Stimulated activated CD4-positive, alpha-beta T cell treated with anti-CD3 and anti-CD28 coated beads, Interleukin-15, amount 100 ng/mL, for 48 hours (primary cell): Measurements from ENCODE around the gene TCF7.
A peak's percentile ranks its signal among the peaks of the same experiment; 100 is the strongest.
"Not testable (repeated sequence)": the region's sequence is repeated elsewhere in the genome, so short reads cannot be mapped to it uniquely, and the experiment has no call there.

Experiments used
- DNase-seq, 2 donors: peaks; one replicate each; pipeline ENCODE4 v3.0.0-alpha.2; 2020; ENCODE audit warnings: low read depth in 2 of 2

TCF7 gene

DNA sequence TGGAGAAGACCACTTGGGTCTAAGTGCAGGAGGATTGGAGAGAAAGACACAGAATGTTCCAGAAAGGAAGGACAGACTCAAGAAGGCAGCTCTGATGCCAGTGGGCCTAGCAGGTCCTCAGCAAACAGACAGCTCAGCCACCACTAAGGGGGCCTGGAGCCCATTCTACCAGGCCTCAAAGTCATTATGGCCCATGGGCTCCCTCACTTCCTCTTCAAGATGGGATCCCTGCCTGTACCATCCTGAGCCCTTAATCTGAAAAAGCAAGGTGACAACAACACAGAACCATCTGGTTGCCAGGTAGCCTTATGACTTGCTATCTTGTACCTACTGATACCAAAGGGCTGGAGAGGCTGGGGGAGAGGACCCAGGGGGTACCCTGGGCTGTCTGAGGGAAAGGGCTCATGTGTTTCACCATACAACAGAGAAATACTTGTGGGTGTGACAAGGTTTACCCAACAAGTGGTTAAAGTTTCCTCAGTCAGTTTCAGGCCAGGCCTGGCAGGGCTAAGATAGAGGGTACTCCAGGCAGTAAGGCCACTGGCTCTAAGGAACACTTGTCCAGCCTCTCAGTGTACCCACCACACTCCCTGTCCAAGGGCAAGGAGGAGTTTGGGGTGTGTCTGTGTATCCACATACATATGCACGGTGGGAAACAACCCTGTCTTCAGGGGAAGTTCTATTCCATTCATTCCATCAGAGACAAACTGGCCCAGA, 30.7 kb downstream of the TCF7 start:
- no peak for DNase-seq

DNA sequence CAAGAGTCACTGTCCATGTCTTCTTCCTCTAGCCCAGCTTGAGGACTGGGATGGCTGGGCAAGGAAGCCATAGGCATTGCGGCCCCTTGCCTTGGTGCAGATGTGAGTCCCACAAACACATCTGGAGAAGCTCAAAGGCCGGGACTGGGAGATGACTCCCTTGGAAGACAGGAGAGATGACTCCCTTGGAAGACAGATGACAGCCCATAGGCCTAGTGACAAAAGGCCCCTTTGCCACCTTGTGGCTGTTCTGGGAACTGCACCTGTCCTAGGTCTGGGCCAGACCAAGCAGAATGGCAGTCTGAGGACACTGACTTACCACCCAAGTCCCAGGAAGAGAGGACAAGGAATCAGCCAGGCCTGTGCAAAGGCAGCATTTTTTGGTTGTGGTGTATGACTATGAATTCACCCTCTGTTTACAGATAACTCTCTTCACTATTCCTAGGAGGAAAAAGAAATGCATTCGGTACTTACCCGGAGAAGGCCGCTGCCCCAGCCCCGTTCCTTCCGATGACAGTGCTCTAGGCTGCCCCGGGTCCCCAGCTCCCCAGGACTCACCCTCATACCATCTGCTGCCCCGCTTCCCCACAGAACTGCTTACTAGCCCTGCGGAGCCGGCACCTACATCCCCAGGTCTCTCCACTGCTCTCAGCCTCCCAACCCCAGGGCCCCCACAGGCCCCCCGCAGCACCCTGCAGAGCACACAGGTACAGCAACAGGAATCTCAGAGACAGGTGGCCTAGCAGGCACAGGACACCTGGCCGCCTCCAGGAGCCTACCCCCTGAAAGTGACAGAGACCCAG, 31.5 kb downstream of the TCF7 start:
- peak; percentile 68 to 81 for DNase-seq

- no peak for DNase-seq
Observed at GRCh38 chr5:134146651-134147518, 32.4 kb downstream of the TCF7 start.

- no peak for DNase-seq
Observed at GRCh38 chr5:134148316-134148715, 33.8 kb downstream of the TCF7 start.

- no peak for DNase-seq
Observed at GRCh38 chr5:134148986-134149539, 34.6 kb downstream of the TCF7 start.

- no peak for DNase-seq
Observed at GRCh38 chr5:134149571-134150303, 35.3 kb downstream of the TCF7 start.

GRCh38 chr5:134151723-134152122, 37.2 kb downstream of the TCF7 start:
- DNase-seq, result no peak

DNA sequence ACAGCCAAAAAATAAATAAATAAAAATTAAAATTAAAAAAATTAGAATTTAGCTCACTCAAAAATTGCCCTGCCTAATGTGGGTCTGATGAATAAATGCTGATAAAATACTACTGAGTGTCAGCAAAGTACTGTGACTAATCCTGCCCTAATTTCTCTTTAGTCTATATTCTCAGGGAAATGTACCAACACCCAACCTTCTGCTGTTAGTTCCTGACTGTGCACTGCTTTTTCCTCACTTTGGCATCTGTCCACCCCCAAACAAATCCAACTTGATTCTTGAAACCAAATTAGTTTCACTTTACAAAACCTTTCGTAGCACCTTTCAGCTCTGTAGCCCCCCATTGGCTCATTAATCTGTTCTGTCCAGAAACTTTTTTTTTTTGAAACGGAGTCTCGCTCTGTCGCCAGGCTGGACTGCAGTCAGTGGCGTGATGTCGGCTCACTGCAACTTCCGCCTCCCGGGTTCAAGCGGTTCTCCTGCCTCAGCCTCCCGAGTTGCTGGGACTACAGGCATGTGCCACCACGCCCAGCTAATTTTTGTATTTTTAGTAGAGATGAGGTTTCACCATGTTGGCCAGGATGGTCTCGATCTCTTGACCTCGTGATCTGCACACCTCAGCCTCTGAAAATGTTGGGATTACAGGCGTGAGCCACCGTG, 37.8 kb downstream of the TCF7 start:
- not testable (repeated sequence) for DNase-seq

- DNase-seq, result no peak
Observed at GRCh38 chr5:134153241-134153640, 38.8 kb downstream of the TCF7 start.

GRCh38 chr5:134153657-134154056, 39.2 kb downstream of the TCF7 start:
- DNase-seq, result no peak

DNA sequence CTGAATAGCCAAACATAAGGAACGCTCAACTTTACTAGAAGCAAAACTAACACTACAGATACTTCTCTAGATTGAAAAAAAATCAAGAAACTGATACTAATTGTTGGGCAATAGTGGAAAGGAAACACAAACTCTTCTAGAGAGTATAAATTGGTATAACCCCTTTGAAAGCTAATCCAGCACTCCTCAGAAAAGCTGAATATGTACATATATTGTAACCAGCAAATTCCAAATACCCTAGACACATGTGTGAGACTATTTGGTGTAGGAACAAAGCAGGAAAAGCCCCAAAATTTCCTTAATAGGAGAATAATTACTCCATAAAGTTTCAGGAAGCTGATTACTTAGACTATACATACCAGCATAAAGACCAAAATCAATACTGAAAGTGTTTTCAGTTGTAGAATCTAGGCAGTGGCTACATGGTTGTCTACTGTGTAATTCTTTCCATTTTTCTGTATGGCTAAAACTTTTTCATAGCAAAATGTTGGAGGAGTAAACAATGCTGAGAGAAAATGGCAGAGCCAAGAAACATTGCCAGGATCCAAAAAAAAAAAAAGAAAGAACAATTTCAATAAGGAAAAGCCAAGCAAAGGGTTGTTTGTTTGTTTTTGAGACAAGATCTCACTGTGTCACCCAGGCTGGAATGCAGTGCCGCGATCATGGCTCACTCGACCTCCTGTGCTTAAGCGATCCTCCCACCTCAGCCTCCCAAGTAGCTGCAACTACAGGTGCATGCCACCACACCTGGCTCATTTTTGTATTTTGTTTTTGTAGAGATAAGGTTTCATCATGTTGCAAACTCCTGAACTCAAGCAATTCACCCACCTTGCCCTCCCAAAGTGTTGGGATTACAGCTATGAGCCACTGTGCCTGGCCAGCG, 47.3 kb downstream of the TCF7 start:
- DNase-seq, result no peak

DNA sequence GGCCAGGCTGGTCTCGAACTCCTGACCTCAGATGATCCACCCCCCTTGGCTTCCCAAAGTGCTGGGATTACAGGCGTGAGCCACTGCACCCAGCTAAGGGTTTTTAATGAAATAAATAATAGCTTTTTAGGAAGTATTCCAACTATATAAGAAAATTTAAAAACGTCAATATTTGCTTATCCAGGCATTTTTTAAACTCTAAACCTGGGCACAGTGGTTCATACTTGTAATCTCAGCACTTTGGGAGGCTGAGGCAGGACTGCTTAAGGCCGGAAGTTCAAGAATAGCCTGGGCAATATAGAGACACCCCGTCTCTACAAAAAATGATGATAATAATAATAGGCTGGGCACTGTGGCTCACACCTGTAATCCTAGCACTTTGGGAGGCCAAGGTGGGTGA, 48.1 kb downstream of the TCF7 start:
- DNase-seq, result no peak

GRCh38 chr5:134171972-134172371, 57.5 kb downstream of the TCF7 start:
- no peak for DNase-seq

GRCh38 chr5:134174841-134175839, 60.7 kb downstream of the TCF7 start:
- no peak for DNase-seq

DNA sequence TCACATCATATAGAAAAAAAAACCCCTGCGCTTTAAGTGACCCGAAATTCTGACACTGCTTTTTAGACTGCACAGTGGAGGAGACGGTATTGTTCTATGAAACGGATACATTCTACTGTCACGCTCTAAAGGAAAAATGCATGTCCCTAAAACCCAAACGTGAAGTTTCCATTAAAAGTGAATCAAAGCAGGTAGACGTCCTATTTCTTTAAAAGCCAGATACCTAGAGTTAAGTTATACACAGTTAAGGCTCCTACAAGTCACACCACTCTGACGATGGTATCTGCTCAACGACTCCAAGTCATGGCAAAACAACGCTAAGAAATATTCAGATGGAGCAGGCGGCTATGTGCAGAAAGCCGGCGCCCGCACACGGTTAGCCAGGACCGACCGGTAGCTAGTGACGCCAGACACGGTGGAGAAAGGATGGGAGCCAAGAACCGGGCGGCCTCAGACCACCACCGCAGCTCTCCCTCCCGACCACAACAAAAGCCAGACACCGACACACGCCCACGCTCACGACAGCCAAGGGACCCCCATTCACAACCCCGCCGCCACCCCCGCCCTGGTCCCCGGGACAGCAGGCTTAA, 61.5 kb downstream of the TCF7 start:
- DNase-seq, result no peak

GRCh38 chr5:134176511-134177368, 62.3 kb downstream of the TCF7 start, which contains the start of gene SKP1:
SKP1 (minus strand) TSS chr5:134176950; CDS start chr5:134174022, 2,928 bp downstream.
- peak; percentile 71 to 76 for DNase-seq
